HG03521 (cell line): Measurements from ENCODE around the gene COL25A1.
"Not testable (repeated sequence)": the region's sequence is repeated elsewhere in the genome, so short reads cannot be mapped to it uniquely, and the experiment has no call there.

Source experiments
- ATAC-seq: cut with Tn5 transposase; IDR thresholded peaks from one replicate; pipeline ENCODE4 v1.9.1; 2021; ENCODE audit warnings: mild to moderate bottlenecking, moderate library complexity; ENCODE audit not compliant: unreplicated experiment

The COL25A1 gene

DNA sequence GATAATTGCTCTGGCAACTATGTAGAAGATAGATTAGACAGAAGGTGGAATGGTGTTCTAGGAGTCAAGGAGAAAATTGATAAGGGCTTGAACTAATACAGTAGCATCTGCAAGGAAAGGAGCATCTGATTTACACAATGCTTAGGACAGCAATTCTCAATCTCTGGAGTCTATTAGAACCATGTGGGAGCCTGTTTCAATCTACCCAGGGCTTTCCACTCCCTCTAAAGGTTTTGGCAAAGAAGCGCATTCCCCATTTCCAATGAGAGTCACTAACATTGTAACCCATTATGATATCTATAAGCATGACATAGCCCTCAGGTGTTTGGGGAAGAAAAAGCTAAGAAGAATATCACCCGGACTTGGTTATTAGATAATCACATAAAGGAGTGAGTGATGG lies 168.2 kb downstream of the COL25A1 start:
- ATAC-seq: no peak

DNA sequence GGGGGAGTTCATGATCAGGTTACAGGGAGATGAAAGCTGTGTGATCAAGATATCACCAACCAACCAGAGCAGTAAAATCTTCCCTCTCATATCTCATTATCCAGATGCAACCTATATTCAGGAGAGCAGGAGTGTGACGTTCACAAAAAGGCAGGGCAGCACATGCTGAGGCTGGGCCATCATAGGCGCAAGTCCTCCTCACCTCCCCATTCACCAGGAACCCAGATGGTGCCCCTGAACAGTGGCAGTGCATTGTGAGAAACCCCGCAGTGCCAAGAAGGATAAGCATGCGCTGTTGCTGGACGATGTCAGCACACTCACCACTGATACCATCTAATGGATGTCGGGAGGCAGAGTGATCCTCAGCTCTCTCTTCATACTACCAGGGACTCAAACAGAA lies 170.9 kb downstream of the COL25A1 start:
- ATAC-seq: no peak

DNA sequence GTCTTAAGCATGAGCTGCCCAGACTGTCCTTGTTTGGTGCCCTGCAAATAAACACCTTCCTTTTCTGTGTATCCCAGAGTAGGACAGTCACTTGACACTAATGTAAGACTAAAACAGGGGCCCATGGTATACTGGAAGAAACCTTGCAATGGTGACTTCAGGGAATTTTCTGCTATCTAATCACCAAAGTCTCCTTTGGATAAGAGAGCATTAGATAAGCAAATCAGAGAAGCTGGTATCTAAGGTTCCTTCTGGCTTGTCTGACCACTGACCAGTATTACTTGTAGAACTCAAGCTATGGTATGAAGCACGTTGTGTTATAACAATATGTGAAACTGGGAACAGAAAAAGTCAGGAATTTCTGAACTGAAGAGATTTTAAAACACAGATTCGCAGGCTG lies 173.9 kb downstream of the COL25A1 start:
- no peak for ATAC-seq

DNA sequence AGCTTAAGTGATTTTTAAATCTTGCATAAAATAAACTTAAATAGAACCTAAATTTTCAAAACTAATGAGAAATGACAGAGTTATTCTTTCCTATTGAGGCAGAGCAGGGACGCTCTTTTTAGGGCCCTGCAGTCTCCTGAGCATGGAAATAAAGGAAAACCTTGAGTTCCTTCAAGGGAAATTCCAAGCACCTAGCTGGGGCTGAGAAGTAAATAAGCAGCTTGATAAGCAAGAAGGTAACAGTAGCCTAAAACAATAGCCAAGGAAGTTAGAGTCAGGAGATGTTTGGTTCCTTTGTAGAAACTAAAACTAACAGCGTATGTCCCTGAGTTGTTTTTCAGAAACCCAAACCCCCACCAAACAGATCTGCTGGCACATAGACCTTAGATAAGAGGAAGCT lies 174.6 kb downstream of the COL25A1 start:
- ATAC-seq: no peak

DNA sequence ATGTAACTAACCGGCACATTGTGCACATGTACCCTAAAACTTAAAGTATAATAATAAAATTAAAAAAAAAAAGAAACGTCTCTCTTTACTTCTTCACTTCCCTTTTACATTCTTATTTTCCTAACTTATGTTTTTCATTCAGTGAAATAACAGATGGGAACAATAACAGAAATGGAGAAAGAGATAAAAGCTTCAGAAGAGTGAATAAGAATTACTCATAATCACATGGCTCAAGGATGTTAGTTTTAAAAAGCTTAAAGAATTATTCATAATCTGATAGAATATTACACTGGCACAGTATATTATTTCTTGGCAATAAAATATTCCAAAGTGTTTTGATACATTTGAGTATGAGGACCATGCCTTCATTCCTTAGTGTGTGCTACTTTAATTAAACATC lies 175.6 kb downstream of the COL25A1 start:
- ATAC-seq: no peak

DNA sequence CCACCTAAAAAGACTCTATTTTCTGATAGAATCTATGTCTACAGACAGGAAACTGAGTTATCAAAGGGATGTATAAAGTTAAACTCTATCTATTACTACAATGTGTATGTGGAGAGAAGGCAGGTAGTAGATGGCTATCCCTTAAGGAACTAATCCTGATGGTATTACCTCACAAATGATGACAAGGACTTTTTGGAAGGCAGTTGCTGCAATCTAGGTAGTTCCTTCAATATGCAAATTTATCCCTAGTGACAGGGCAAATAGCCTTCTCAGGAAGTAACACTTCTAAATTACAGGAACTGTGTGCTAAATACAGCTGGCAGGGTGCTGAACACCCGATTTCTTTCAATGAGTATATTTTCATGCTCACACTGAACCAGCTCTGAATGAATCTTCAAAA lies 177.4 kb downstream of the COL25A1 start:
- ATAC-seq: no peak

DNA sequence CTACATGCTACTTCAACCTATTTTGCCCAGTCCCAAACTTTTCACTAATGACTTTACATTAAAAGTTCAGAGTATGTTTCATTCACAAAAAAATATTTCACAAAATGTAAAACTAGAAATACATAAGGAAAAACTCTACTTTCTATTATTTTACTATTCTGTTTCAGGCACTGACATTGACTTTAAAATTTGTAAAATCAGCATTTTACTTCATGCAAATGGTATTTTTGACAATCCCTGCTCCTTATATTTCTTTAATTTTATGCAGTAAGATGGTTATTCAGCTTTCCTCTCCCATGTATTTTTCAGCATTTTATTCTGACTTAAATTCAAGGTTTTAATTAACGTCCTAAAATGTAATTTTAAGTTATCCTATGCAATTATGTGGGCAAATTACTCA lies 178.5 kb downstream of the COL25A1 start:
- no peak for ATAC-seq

DNA sequence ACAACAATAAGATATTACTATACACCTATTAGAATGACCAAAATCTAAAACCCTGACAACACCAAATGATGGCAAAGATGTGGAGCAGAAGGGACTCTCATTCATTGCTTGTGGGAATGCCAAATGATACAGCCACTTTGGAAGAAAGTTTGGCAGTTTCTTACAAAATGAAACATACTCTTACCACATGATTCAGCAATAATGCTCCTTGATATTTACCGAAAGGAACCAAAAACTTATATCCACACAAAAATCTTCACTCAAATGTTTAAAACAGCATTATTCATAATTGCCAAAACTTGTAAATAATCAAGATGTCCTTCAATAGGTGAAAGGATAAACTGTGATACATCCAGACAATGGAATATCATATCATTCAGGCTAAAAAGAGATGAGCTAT lies 180.9 kb downstream of the COL25A1 start:
- no peak for ATAC-seq

DNA sequence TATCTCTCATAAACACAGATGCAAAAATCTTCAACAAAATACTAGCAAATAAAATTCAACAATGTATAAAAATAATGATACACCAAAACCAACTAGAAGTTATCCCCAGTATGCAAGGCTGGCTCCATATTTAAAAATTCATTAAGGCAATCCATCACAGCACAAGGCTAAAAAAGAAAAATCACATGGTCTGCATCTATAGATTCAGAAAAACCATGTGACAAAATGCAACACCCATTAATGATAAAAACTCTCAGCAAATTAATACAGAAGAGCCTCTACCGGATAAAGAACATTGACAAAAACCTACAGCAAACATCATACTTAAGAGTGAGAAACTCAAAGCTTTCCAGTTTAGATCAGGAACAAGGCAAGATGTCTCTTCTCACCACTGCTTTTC lies 182.6 kb downstream of the COL25A1 start:
- no peak for ATAC-seq

DNA sequence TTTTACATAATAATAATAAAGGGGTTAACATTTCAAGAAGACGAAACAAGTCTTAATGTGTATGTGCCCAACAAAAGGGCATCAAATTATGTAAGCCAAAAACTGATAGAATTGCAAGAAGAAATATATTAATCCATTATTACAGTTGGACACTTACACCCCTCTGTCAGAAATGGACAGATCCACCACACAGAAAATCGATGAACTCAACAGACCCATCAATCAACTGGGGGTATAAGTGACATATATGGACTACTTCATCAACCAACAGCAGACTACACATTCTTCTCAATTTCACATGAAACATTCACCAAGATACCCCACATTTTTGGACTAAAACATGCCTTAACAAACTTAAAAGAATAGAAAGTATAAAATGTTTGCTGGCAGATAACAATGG lies 183.8 kb downstream of the COL25A1 start:
- ATAC-seq: no peak

DNA sequence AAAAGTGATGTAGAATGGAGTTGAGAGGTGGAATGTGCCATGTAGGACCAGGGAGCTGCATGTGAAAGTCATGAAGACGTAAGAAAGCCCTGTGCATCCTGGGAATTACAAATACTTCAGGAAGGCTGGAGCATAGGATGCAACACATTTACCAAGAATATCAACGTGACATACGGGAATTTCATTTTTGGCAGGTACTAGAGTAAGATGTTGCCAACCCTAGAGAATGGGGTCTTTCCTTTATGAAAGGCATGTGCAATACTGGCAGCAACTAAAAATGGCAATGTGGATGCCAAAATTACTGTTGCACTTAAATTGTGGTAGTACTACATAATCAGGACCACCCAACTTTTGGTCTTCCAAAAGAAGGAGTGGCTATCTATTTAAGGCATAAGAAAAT lies 188.0 kb downstream of the COL25A1 start:
- no peak for ATAC-seq

DNA sequence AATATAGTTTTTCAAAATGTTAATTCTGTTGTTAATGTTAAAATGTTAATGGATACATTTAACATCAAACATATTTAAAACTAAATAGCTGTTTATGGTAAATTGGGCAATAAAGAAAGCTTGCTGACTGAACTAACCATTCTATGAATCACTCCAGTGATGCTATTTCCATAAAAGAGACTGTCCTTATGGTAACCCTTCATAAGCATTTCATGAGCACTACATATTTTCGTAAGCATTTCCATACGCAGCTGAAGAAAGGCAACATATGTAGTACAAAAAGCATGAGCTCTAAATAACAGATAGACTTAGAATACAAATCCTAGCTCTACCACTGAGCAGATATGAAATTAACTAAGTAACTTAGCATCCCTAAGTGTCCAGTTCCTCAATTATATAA lies 188.9 kb downstream of the COL25A1 start:
- ATAC-seq: no peak

DNA sequence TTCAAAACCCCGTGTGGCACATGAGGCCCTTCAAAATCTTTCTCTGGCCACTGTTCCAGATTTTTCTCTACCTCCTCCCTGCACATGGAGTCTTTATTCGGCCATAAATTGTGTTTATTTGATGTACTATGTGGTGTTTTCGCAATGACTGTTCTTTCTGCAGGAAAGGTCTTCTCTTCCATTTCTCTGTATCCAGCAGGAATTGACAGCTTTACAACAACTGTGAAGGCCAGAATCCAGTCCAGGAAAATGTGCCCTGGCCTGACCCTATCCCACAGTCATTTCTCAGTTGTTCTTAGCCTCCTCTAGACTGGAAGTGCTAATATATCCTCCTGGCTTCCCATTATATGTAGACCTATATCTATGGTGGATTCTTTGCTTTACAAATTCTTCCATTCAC lies 191.4 kb downstream of the COL25A1 start:
- ATAC-seq: no peak

DNA sequence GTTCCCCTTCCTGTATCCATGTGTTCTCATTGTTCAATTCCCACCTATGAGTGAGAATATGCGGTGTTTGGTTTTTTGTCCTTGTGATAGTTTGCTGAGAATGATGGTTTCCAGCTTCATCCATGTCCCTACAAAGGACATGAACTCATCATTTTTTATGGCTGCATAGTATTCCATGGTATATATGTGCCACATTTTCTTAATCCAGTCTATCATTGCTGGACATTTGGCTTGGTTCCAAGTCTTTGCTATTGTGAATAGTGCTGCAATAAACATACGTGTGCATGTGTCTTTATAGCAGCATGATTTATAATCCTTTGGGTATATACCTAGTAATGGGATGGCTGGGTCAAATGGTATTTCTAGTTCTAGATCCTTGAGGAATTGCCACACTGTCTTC lies 194.2 kb downstream of the COL25A1 start:
- not testable (repeated sequence) for ATAC-seq

DNA sequence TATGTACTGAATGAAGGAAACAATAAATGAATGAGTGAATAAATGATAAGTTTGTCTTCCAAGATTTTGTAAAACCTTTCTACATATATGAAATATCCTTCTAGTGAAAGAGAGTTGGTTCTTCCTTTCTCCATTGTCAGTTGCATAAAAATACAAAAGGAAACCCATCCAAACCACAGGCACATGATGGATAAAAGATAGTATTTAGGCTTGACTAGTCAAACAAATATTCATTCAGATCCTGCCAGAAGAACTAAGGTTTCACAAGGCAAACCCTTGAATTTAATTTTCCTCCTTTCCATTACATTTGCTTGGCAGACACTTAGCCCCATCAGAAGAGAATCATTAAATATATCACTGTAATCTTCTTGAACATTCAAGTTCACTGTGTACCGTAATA lies 208.4 kb downstream of the COL25A1 start:
- ATAC-seq: no peak

DNA sequence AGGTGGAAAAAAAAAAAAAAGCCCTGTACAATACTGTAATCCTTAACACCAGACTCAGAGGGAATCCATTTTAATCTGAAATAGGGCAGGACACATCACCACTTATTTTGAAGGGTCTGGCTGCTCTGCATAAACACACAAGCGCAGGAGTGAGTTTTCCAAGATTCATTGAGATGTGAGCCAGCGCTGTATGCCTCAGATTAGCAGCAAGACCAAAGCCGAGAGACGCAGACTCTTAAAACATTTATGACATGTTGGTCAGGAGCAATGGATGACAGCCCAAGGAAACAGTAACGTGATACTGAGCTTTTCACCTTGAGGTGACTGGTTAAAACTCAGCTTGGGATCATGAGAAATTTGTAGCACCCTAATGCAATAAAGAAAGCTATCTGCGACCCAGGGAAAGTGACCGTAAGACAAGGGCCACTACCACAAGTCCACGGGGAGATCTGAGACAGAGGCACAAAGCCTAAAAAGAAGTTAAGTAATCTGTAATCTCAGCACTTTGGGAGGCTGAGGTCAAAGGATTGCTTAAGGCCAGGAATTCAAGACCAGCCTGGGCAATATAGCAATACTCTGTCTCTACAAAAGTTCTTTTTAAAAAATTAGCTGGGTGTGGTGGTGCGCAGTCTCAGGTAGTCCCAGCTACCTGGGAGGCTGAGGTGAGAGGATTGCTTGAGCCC lies 210.6 kb downstream of the COL25A1 start:
- no peak for ATAC-seq

DNA sequence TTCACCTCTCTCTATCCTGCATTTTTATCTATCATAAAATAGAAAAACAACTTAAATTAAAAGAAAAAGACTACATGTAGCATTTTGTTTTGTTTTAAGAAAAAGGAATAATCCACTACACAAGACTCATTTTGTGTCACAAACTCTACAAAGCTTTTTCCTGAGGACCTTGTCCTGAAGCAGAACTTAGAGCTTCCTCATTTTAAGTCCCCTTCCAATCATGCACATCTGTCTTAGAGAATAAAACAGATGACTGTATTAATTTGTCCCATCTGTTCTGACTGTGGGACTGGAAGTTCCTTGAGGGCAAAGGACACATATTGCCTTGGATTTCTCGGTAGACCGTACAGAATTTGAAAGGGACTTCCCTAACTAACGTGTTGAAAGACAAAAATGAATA lies 218.5 kb downstream of the COL25A1 start:
- ATAC-seq: no peak

DNA sequence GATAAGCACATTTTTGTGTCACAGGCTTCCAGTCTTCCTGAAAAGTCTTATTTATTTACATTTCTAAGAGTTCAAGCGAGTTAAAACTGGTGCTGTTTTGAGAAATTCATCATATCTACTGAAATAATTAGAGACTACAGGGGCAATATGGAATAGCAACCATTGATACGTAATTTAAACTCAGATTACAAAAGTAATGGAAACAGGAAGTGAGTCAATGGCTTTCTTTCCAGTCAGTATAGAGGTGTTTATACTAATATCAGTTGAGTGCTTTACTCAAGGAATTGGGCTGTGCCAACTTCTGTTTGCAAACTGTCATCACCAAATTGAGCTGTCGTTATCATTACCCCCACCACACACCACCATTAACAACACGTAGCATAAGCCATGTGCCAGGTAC lies 222.7 kb downstream of the COL25A1 start:
- no peak for ATAC-seq

DNA sequence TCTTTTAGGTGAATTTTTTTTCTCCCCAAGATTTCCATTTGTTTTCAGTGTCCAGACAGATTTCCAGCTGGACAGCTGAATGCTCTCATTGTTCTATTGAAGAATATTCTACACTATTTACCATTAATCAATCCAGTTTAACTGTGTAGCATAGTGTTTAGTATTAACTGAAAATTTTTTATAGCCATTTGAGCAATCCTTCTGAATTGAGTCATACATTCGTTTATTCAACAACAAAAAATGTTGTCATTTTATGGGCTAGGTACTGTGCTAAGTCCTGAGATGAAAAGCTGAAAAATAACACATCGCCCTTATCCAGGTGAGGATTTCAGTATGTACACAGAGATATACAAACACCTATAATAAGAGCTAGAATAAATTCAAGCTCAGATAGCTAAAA lies 223.3 kb downstream of the COL25A1 start:
- ATAC-seq: no peak

DNA sequence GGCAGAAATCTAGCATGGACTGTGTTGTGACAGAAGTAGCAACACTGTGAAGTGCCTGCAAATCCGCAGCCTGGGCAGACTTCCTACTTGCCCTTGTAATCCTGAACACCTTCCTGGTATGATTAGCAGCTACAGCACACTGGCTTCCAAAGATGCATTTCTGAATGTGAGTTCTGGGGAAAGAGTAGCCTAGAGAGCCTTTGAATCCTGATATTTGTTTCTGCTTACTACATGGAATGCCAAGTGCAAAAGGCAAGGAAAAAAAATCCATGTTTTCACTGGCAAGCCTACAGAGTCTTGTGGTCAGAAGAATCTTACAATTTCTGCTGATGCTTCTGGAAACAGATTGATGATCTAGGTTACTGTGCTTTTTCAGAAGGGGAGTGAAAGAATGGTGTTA lies 223.7 kb downstream of the COL25A1 start:
- no peak for ATAC-seq

DNA sequence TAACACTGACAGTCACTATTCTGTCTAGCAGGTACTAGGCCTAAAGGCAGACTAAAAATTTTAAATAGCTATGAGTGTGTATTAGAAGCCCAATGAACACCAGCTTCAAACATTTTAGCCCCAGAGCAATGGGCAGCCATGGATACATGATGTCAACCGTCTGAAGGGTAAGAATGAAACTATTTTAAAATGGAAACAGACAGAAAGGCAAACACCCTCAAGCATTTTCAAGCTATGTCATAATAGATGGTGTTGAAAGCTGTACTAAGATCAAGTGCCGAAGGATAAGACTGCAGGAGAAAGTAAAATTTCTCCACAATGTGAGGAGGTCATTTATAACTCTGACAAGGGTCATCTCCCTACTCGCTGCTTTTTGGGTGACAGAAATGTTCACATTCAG lies 225.0 kb downstream of the COL25A1 start:
- no peak for ATAC-seq

DNA sequence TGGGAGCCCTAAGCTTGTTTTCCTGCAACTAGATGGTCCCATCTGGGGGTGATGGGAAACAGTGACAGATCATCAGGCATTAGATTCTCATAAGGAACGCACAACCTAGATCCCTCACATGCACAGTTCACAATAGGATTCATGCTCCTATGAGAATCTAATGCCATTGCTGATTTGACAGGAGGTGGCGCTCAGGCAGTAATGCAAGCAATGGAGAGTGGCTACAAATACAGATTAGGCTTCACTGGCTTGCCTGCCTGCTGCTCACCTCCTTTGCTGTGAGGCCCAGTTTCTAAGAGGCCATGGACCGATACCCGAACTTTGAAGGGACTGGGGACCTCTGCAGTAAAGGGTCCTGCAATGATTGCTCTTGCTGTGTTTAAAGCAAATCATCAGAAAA lies 225.7 kb downstream of the COL25A1 start:
- ATAC-seq: not testable (repeated sequence)

DNA sequence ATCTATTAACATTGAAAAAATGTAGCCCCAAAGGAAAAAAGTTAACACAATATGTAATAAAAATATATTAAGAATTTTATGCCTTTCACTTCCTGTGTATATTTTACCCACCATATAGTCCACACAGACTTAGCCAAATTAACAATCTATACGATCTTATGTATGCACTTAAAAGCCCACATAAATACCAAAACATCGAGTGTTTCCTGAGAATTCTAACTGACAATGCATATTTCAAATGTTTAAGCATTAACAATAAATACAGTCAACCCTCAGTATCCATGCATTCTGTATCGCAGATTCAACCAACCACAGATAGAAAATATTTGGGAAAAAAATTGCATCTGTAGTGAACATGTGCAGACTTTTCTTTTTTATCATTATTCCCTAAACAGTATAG lies 226.8 kb downstream of the COL25A1 start:
- ATAC-seq: no peak

DNA sequence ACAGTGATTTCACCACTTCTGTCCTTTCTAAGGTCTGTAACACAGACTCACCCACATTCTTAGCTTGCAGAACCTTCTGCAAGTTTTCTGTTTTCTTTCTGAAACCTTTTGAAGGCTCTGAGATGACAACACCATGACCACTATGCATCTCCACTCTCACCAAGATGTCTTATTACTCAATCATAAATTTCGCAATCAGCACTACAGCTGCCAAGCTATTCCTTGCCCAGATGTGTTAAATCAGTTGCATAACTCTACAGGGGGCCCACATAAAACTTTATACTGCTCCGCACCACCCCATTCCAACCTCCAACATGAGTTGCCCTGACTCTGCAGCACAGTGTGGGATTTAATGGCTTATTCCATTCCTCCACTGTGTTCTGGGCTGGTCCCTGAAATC lies 229.9 kb downstream of the COL25A1 start:
- no peak for ATAC-seq
